ENCODE results near the gene PUM1.

GRCh38 chr1:30905403-30905802 is 160.1 kb downstream of the PUM1 start:
- TF ChIP-seq CTCF (IDR thresholded peaks at IDR 0.05; ENCODE audit: insufficient read depth, low read depth, low read length) (no peak), EZH2 (IDR thresholded peaks at IDR 0.05; ENCODE audit: insufficient read depth, low read length) (no peak)

All from astrocyte (in vitro differentiated cells and primary cell).